ENCODE results near the gene NCS1.

NCS1 gene

DNA sequence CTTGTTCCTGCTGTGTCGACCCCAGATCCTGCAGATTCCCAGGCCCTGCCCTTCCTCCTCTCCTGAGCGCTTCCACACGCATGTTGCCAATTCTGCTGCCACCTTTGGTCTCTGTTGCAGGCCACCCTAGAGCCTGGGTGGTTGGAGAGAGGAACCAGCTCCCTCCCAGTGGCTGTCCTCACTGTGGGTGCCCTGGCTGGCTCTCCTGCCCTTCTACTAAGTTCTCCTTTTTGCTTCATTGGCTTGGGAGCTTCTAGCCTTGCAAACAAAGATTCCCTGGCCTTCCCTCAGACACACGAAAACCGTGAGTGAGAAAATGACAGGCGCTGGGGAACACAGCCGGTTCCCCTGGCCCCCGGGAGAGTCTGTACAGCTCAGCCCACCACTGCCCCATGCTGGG lies 14.2 kb upstream of the NCS1 start:
- H3K4me3 Mint-ChIP-seq: no peak overlapping the region
- H3K4me1 Mint-ChIP-seq (ENCODE audit: low read depth): no peaks in the 10 kb centered on the region
- H3K27me3 Mint-ChIP-seq: no peaks in the 10 kb centered on the region
- no peaks in the 10 kb centered on the region for H3K36me3 Mint-ChIP-seq (ENCODE audit: low read depth)
- H3K27ac Mint-ChIP-seq: no peak overlapping the region
- no peaks in the 10 kb centered on the region for H3K9me3 Mint-ChIP-seq

DNA sequence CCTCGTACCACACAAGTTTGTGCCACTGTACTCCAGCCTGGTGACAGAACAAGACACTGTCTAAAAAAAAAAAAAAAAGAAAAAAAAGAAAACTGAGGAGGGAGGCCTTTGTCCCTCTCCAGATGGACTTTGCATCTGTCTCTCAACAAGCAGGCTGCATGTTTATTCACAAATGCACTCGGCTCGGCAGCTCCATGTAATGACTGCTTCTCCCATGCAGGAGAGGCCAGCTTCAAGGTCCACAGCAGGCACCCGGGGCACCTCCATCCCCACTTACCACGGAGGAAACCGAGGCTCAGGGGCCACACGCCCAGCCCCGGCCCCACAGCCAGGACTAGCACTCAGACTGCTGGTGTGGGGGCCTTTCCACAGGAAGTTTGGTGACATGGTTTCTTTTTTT lies 13.1 kb upstream of the NCS1 start:
- no peaks in the 10 kb centered on the region for H3K36me3 Mint-ChIP-seq (ENCODE audit: low read depth)
- no peak overlapping the region for H3K27ac Mint-ChIP-seq
- H3K9me3 Mint-ChIP-seq: no peaks in the 10 kb centered on the region
- no peak overlapping the region for H3K4me3 Mint-ChIP-seq
- no peaks in the 10 kb centered on the region for H3K27me3 Mint-ChIP-seq
- H3K4me1 Mint-ChIP-seq (ENCODE audit: low read depth): no peaks in the 10 kb centered on the region

DNA sequence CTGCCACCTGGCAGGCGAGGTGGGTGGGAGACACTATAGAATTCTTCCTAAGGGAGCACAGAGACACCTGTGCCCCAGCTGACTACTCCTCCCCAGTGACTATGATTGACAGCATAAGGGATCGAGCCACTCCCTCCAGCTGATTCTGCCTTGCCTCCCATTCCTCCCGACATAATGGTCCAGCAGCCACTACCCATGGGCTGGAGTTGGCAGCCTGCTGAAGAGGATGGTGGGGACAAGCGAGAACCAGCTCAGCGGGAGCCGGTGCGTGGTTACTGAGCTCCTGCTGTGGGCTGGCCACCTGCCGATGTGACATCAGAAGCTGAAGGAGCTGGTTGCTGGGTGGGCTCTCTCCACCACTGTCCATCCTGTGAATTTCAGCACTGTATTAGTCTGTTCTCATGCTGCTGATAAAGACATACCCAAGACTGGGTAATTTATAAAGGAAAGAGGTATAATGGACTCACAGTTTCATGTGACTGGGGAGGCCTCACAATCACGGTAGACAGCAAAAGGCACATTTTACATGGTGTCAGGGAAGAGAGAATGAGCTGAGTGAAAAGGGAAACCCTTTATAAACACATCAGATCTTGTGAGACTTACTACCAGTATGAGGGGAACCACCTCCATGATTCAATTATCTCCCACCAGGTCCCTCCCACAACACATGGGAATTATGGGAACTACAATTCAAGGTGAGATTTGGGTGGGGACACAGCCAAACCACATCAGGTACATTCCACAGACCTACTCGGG lies 12.1 kb upstream of the NCS1 start:
- Mint-ChIP-seq H3K4me3 (no peak overlapping the region), H3K27ac (no peak overlapping the region), H3K27me3 (no peaks in the 10 kb centered on the region), H3K9me3 (no peaks in the 10 kb centered on the region), H3K36me3 (ENCODE audit: low read depth) (no peaks in the 10 kb centered on the region), H3K4me1 (ENCODE audit: low read depth) (no peaks in the 10 kb centered on the region)

DNA sequence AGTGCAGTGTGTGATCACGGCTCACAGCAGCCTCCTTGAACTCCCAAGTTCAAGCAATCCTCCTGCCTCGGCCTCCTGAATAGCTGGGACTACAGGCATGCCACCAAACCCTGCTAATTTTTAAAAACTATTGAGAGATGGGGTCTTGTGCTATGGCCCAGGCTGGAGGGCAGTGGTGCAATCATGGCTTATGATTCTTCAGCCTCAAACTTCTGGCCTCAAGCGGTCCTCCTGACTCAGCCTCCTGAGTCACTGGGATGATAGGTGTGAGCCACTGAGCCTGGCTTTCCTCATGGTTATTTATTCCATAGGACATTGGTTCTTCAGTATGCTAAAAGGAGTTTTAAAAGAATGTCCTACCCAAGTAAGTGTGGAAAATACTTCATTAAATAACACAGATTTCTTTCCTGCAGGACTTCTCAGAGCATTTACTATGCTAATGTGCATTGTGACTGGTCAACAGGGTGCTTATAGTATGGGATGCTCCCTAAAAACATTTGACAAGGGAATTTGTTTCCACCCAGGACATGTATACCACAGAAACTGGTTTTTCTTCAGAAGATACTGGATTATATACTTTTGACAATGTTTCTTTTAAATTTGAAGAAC lies 11.2 kb upstream of the NCS1 start:
- no peaks in the 10 kb centered on the region for H3K4me1 Mint-ChIP-seq (ENCODE audit: low read depth)
- no peaks in the 10 kb centered on the region for H3K27me3 Mint-ChIP-seq
- no peak overlapping the region for H3K27ac Mint-ChIP-seq
- no peaks in the 10 kb centered on the region for H3K9me3 Mint-ChIP-seq
- no peaks in the 10 kb centered on the region for H3K36me3 Mint-ChIP-seq (ENCODE audit: low read depth)
- no peak overlapping the region for H3K4me3 Mint-ChIP-seq

DNA sequence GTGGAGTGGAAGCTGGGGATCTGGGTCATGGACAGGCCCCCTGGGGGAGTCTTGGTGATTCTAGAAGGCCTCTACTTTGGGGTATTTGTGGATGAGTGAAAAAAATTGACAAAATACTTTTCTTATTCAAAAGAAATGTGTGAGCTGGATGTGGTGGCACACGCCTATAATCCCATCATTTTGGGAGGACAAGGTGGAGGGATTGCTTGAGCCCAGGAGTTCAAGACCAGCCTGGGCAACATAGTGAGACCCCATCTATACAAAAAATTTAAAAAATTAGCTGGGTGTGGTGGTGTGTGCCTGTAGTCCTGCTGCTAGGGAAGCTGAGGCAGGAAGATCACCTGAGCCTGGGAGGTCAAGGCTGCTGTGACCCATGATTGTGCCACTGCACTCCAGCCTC lies 6.6 kb upstream of the NCS1 start:
- no peaks in the 10 kb centered on the region for H3K36me3 Mint-ChIP-seq (ENCODE audit: low read depth)
- H3K27me3 Mint-ChIP-seq: peaks cover 5% of the 10 kb centered on the region
- H3K9me3 Mint-ChIP-seq: no peaks in the 10 kb centered on the region
- H3K4me1 Mint-ChIP-seq (ENCODE audit: low read depth): peaks cover 12% of the 10 kb centered on the region
- no peak overlapping the region for H3K4me3 Mint-ChIP-seq
- no peak overlapping the region for H3K27ac Mint-ChIP-seq

DNA sequence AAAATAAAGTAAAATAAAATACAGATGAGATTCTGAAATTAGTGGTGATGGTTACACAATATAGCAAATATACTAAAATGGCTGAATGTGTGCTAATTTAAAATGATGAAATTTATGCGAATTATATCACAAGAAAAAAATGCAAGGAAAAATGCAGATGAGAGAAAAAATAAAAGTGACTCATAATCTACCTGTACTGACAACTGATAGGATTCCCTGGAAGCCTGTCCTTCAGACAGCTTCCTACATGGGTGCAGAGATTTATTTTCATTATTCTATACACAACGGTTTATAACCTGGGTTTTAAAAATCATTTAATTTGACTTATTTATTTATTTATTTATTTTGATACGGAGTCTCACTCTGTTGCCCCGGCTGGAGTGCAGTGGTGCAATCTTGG lies 5.8 kb upstream of the NCS1 start:
- no peaks in the 10 kb centered on the region for H3K36me3 Mint-ChIP-seq (ENCODE audit: low read depth)
- peaks cover 12% of the 10 kb centered on the region for H3K27me3 Mint-ChIP-seq
- no peaks in the 10 kb centered on the region for H3K9me3 Mint-ChIP-seq
- H3K4me1 Mint-ChIP-seq (ENCODE audit: low read depth): peaks cover 12% of the 10 kb centered on the region
- no peak overlapping the region for H3K27ac Mint-ChIP-seq
- H3K4me3 Mint-ChIP-seq: no peak overlapping the region

DNA sequence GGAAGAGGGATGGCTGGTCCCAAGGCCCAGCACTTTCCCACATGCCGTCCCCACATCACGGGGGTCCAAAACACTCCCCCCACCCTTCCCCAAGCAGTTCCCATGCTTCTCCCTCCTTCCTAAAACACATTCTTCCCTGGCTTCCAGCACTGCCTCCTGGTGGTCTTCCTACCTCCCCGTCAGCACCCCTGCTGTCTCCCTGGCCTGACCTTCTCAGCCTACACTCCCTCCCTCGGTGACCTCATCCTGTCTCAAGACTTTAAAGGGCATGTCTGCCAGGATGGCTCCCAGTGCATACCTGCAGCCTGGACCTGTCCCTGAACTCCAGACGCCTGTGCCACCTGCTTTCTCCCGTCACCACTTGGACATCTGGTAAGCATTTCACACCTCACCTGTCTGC lies 4.3 kb upstream of the NCS1 start:
- peaks cover 13% of the 10 kb centered on the region for H3K27me3 Mint-ChIP-seq
- no peak overlapping the region for H3K4me3 Mint-ChIP-seq
- H3K27ac Mint-ChIP-seq: no peak overlapping the region
- no peaks in the 10 kb centered on the region for H3K36me3 Mint-ChIP-seq (ENCODE audit: low read depth)
- H3K4me1 Mint-ChIP-seq (ENCODE audit: low read depth): peaks cover 12% of the 10 kb centered on the region
- H3K9me3 Mint-ChIP-seq: no peaks in the 10 kb centered on the region

DNA sequence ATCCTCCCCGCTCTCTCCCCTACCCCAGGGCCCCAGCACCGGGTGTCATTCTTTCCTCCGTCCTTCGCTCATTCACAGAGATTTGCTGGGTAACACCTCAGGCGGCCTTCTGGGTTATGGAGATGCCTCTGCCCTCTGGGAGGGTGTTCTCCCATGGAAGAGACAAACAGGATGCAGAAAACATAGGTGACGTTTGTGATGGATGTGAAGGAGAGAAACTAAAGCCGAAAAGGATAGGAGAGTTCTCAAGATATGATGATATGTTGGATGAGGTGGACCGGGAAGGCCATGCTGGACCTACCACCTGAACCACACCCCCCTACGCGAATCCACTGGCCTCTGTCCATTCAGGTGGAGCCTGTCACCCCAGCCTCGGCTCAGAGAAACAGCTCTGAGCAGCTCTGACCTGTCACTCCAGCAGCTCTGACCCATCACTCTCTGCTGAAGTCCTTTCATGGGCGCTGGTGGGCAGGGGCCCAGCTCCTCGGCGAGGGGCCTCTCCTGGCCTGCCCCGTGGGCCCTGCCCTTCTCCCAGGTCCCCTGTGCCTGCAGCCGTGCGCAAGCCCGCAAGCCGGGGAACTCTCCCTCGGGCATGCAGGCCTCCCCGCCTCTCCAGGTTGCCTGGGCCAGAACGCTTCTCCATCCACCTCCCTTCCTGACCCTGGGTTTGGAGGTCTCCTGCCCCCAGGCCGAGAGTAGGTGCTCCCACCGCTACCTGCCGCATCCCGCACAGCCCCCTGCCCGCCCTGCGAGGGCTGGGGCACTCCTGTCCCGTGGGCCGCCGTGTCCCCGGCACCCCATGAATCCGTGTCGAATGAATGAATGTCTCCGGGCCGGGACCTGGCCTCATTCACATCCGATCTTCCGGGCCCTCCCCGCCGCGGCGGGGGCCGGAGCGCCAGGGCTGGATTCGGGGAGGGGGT lies 717 bp upstream of the NCS1 start:
- H3K4me1 Mint-ChIP-seq (ENCODE audit: low read depth): peaks cover 12% of the 10 kb centered on the region
- H3K4me3 Mint-ChIP-seq: peak overlapping the region; percentile 73
- no peaks in the 10 kb centered on the region for H3K36me3 Mint-ChIP-seq (ENCODE audit: low read depth)
- H3K27ac Mint-ChIP-seq: peak overlapping the region; percentile 61
- no peaks in the 10 kb centered on the region for H3K9me3 Mint-ChIP-seq
- peaks cover 16% of the 10 kb centered on the region for H3K27me3 Mint-ChIP-seq

DNA sequence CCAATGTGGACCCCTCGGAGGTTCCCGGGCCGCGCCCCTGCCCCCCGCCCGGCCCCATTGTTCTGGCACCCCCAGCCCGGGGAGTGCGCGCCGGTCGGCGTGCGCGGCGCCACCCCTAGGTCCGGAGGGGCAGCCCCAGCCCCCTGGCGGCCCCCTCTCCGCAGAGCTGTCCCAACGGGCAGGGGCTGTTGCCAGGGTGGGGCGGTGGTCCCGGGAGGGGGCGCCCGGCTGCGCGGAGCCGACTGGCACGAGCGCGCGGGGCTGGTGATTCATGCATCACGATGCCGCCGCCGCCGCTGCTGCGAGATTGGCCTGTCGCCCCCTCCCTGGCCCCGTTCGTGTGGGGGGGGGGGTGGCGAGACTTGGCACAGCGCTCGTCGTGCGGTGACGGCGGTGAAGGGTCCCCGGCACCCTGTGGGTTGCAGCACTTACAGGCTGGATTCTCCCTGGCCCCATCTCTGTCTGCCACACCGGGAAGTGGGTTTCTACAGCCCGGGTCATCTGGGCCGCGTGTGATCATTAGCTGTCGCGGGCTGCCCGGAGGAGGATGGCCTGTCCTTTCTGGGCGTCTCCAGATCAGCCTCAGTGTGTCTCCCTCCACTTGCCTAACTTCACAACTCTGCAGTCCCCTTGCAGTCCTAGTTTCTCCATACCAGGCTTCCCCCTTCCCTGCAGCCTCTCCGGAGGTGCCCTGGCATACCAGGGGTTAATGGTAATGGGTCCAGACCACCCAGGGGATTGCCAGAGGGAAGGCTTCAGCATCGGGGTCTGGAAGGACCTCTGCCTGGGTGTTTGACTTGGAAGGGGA lies 858 bp downstream of the NCS1 start:
- peak overlapping the region; percentile 80 for H3K4me3 Mint-ChIP-seq
- no peaks in the 10 kb centered on the region for H3K9me3 Mint-ChIP-seq
- H3K27ac Mint-ChIP-seq: no peak overlapping the region
- peaks cover 4% of the 10 kb centered on the region for H3K4me1 Mint-ChIP-seq (ENCODE audit: low read depth)
- H3K27me3 Mint-ChIP-seq: peaks cover 16% of the 10 kb centered on the region
- H3K36me3 Mint-ChIP-seq (ENCODE audit: low read depth): no peaks in the 10 kb centered on the region

DNA sequence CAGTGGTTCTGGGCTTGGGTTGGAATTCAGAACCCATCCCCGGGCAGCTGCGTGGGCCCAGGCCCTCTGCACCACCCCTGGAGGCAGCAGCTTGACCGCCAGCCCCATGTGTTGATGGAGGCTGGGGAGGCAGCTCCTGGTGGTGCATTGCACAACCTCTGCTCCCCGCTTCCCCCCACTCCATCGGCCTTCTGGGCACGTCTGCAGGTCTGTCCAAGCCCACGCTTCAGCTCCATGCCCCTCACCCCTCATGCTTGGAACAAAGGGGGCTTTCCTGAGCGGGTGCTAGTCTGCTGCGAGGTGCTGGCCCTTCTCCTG lies 1.4 kb downstream of the NCS1 start:
- Mint-ChIP-seq H3K36me3 (ENCODE audit: low read depth) (no peaks in the 10 kb centered on the region), H3K27me3 (peaks cover 16% of the 10 kb centered on the region), H3K9me3 (no peaks in the 10 kb centered on the region), H3K27ac (no peak overlapping the region), H3K4me1 (ENCODE audit: low read depth) (no peaks in the 10 kb centered on the region), H3K4me3 (peak overlapping the region; percentile 80)

DNA sequence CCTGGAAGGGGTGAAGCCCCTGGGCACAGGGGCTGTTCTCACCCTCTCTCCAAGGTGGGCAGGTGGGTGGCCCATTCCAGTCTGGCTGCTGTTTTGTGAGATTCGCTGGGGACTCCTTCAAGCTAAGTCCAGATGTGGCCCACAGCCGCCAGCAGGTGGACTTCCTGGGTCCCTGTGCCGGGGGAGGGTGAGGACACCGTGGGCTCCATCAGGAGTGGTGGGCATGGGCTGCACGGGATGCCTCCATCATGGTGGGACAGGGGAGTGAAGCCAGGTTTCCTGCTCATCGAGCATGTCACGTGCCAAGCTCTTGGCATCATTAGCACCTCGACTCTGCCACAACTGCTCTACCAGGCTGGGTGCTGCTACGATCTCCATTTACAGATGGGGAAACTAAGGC lies 1.8 kb downstream of the NCS1 start:
- H3K27me3 Mint-ChIP-seq: peaks cover 13% of the 10 kb centered on the region

DNA sequence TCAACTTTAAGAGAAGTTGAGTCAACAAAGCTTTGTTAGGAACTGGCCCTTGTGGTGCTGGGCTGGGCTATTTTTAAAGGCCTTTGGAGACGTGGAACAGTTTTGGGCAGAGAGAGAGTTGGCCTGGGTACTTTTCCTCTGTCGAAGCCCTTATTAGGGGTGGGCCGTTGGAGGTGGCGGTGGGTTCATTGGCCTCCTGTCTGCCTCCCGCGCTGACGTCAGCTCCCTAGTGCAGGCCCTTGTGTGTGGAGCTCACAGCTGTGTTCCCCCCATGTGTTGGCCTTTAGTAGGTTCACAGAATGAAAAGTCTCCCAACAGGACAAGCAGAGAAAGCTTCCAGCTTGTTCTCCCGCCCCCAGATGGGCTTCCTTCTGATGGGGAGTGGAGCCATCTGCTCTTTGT lies 2.7 kb downstream of the NCS1 start:
- H3K9me3 Mint-ChIP-seq: no peaks in the 10 kb centered on the region
- no peak overlapping the region for H3K4me3 Mint-ChIP-seq
- H3K27ac Mint-ChIP-seq: no peak overlapping the region
- no peaks in the 10 kb centered on the region for H3K4me1 Mint-ChIP-seq (ENCODE audit: low read depth)
- H3K27me3 Mint-ChIP-seq: peaks cover 11% of the 10 kb centered on the region
- no peaks in the 10 kb centered on the region for H3K36me3 Mint-ChIP-seq (ENCODE audit: low read depth)

More for the DNA sequence above, 1.8 kb downstream of the NCS1 start:
- H3K27ac Mint-ChIP-seq: no peak overlapping the region
- H3K4me3 Mint-ChIP-seq: peak overlapping the region; percentile 80
- H3K9me3 Mint-ChIP-seq: no peaks in the 10 kb centered on the region
- H3K36me3 Mint-ChIP-seq (ENCODE audit: low read depth): no peaks in the 10 kb centered on the region
- H3K4me1 Mint-ChIP-seq (ENCODE audit: low read depth): no peaks in the 10 kb centered on the region

DNA sequence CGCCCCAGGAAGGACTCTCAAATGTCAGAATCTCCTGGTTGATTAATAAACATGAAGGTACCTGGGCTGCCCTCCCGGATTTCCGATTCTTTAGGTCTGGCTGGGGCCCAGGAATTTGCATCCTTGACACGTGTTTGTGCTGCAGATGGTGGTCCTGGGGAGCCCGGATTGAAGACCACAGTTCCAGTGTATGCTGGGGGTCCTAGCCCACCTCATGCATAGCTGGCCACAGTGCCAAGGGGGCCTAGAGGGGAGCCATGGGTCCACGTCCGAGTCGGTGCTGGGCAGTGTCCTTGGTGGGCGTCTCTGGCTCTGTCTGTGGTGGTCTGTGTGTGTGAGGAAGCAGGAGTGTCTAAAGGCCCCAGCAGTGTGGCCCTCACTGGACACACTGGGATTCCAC lies 3.2 kb downstream of the NCS1 start:
- H3K9me3 Mint-ChIP-seq: no peaks in the 10 kb centered on the region
- no peaks in the 10 kb centered on the region for H3K4me1 Mint-ChIP-seq (ENCODE audit: low read depth)
- peaks cover 11% of the 10 kb centered on the region for H3K27me3 Mint-ChIP-seq
- no peaks in the 10 kb centered on the region for H3K36me3 Mint-ChIP-seq (ENCODE audit: low read depth)
- no peak overlapping the region for H3K27ac Mint-ChIP-seq
- no peak overlapping the region for H3K4me3 Mint-ChIP-seq

DNA sequence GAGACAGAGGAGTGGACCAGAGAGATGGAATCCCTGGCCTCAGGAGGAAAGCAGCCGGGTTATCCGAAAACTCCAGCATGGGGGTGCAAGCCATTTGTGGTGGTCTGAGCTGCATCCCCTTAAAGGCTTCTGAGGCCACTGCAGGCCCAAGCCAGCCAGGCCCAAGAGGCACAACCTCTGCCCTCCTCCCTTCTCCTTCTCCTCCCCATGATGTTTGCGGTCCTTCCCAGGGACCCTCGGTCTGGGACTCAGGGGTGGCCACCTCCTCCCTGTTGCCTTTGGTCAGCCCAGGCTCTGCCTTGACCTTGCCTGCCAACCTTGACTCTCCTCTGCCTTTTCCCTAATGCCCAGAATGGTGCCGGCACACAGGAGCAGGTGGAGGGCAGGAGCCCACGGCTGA lies 4.6 kb downstream of the NCS1 start:
- no peaks in the 10 kb centered on the region for H3K36me3 Mint-ChIP-seq (ENCODE audit: low read depth)
- H3K9me3 Mint-ChIP-seq: no peaks in the 10 kb centered on the region
- no peak overlapping the region for H3K4me3 Mint-ChIP-seq

More for the DNA sequence above, 4.6 kb downstream of the NCS1 start:
- peaks cover 3% of the 10 kb centered on the region for H3K27me3 Mint-ChIP-seq
- H3K4me1 Mint-ChIP-seq (ENCODE audit: low read depth): no peaks in the 10 kb centered on the region
- H3K27ac Mint-ChIP-seq: no peak overlapping the region

Data from stimulated activated naive CD8-positive, alpha-beta T cell treated with anti-CD3 and anti-CD28 coated beads, Interleukin-15, Interleukin-2, amounts not matched to agents 100 ng/mL and 50 ng/mL, for 24 hours (primary cell).